K562 (cell line): Measurements from ENCODE around the gene SKAP2. TPM values are rescaled to one million over a fixed set of nuclear protein-coding genes. Genes with fewer than 3 reads are reported as not detected.

Source experiments
- ATAC-seq: fragments of 200-7000 bp; cut with Tn5 transposase; 3 replicates; pipeline ENCODE4 v1.9.1; 2020; ENCODE audit warnings: moderate library complexity
- BruUV-seq: library from RNA; stranded (reverse); fragments of 400-500 nt; replicated peaks from 2 replicates; lab custom pipeline; 2021; lab: Mats Ljungman, UMichigan
- CTCF ChIA-PET: fragments of 300-600 bp; formaldehyde crosslinking; extraction: SDS; loops from one replicate; lab custom pipeline; 2021; ENCODE audit warnings: low intra/inter-chr PET ratio; lab: Yijun Ruan, JAX
- POLR2A ChIA-PET: fragments of 300-600, 350-650 bp; sonication (Branson Sonifier 250); formaldehyde crosslinking; extraction: SDS; loops from one replicate; lab custom pipeline; 2021; ENCODE audit warnings: antibody characterized with exemption, inconsistent platforms; lab: Yijun Ruan, JAX
- DNase-seq, 4 experiments: peaks; one replicate each; pipeline versions ENCODE4 v3.0.0 to v3.0.0-alpha.2; 2011 to 2018; ENCODE audit warnings: low spot score in 3 of 4, mixed read lengths in 3 of 4; ENCODE audit errors: extremely low read depth in 1 of 4
- FAIRE-seq: peaks from 2 replicates; lab custom pipeline; 2011; peaks lifted over from hg19 to GRCh38; lab: Jason Lieb, UNC
- H2AFZ ChIP-seq: 2 replicates; pipeline ENCODE4 v1.6.0; 2011; ENCODE audit warnings: low read depth, low read length, control low read depth, inconsistent platforms
- H3K27ac ChIP-seq: fragments of 200-600 bp; 3 replicates; pipeline ENCODE4 v1.8.0; 2011; ENCODE audit warnings: low read depth, mild to moderate bottlenecking, control low read depth, inconsistent platforms, low read length, moderate library complexity, mixed read lengths; ENCODE audit errors: extremely low read depth
- H3K27me3 ChIP-seq, 2 experiments: fragments of 300-600 bp in 1 of 2; 2 replicates in 1 of 2; 3 replicates in 1 of 2; pipeline versions ENCODE4 v1.6.0 to v1.8.0; 2011; ENCODE audit warnings: inconsistent platforms in 2 of 2, low read length in 2 of 2, mild to moderate bottlenecking in 1 of 2, mixed read lengths in 1 of 2, moderate library complexity in 1 of 2; ENCODE audit not compliant: control insufficient read depth in 2 of 2, insufficient read depth in 2 of 2
- H3K36me3 ChIP-seq: fragments of 300-600 bp; 3 replicates; pipeline ENCODE4 v1.8.0; 2011; ENCODE audit warnings: mild to moderate bottlenecking, low read length, inconsistent platforms; ENCODE audit not compliant: control insufficient read depth, insufficient read depth
- H3K4me1 ChIP-seq, 2 experiments: fragments of 200-600 bp in 1 of 2; replicated peaks in 1 of 2; 2 replicates in 1 of 2; 3 replicates in 1 of 2; pipeline versions ENCODE4 v1.5.1 to v1.8.0; 2011; ENCODE audit warnings: inconsistent platforms in 2 of 2, low read length in 2 of 2, mild to moderate bottlenecking in 1 of 2, mixed read lengths in 1 of 2, moderate library complexity in 1 of 2; ENCODE audit not compliant: control insufficient read depth in 2 of 2, insufficient read depth in 2 of 2
- H3K4me2 ChIP-seq: 2 replicates; pipeline ENCODE4 v1.6.1; 2011; ENCODE audit warnings: low read length, control low read depth, inconsistent platforms, mixed read lengths; ENCODE audit not compliant: insufficient read depth
- H3K4me3 ChIP-seq: fragments of 200-600 bp; sonication (generic), shearing (Covaris generic); 2 replicates; pipeline ENCODE4 v1.5.1; 2016; ENCODE audit warnings: control low read depth, inconsistent platforms
- H3K79me2 ChIP-seq: fragments of 200-600 bp; 3 replicates; pipeline ENCODE4 v1.8.0; 2011; ENCODE audit warnings: low read length, inconsistent platforms; ENCODE audit not compliant: control insufficient read depth, insufficient read depth
- H3K9ac ChIP-seq, 2 experiments: 2 replicates each; pipeline versions ENCODE4 v1.6.0 to v1.6.1; 2011; ENCODE audit warnings: low read depth in 2 of 2, low read length in 2 of 2, control low read depth in 1 of 2, inconsistent platforms in 1 of 2, mild to moderate bottlenecking in 1 of 2, mixed read lengths in 1 of 2; ENCODE audit not compliant: insufficient read depth in 1 of 2
- H3K9me1 ChIP-seq: one replicate; pipeline ENCODE4 v1.6.0; 2011; ENCODE audit warnings: inconsistent platforms, mild to moderate bottlenecking, low read length, moderate library complexity; ENCODE audit not compliant: control insufficient read depth, insufficient read depth
- H3K9me3 ChIP-seq: replicated peaks from 2 replicates; pipeline ENCODE4 v1.5.1; 2011; ENCODE audit warnings: low read depth, low read length, inconsistent platforms; ENCODE audit not compliant: control insufficient read depth, insufficient read depth
- H4K20me1 ChIP-seq: replicated peaks from 2 replicates; pipeline ENCODE4 v1.6.1; 2011; ENCODE audit warnings: low read length, inconsistent platforms, mixed read lengths; ENCODE audit not compliant: control insufficient read depth, insufficient read depth
- ARNT ChIP-seq, 2 experiments: fragments of 450-650 bp; IDR thresholded peaks; 2 replicates each; pipeline ENCODE4 v1.6.1; 2016; ENCODE audit warnings: mild to moderate bottlenecking in 1 of 2
- CBFA2T3 ChIP-seq: fragments of 450-650 bp; IDR thresholded peaks from 2 replicates; pipeline ENCODE4 v1.6.1; 2017
- ELF1 ChIP-seq: fragments of 200-800 bp; sonication (Bioruptor generic); IDR thresholded peaks from 2 replicates; pipeline ENCODE4 v1.6.1; 2016; ENCODE audit warnings: missing genetic modification characterization, missing compliant biosample characterization
- ELF2 ChIP-seq: fragments of 250-450 bp; sonication (Bioruptor Pico); IDR thresholded peaks from 2 replicates; pipeline ENCODE4 v1.5.0; 2021; ENCODE audit warnings: mild to moderate bottlenecking
- RNF2 ChIP-seq: sonication (generic); IDR thresholded peaks from 2 replicates; pipeline ENCODE4 v1.6.1; 2016
- SMAD3 ChIP-seq: fragments of 450-650 bp; formaldehyde crosslinking; conservative IDR thresholded peaks from 2 replicates; pipeline ENCODE4 v1.4.0; 2020; ENCODE audit warnings: mild to moderate bottlenecking
- SOX6 ChIP-seq: fragments of 450-650 bp; IDR thresholded peaks from 2 replicates; pipeline ENCODE4 v1.6.1; 2014; ENCODE audit warnings: mild to moderate bottlenecking
- ZNF316 ChIP-seq: fragments of 450-650 bp; IDR thresholded peaks from 2 replicates; pipeline ENCODE4 v1.6.1; 2016
- ZNF766 ChIP-seq: fragments of 200-800 bp; sonication (Bioruptor generic); conservative IDR thresholded peaks from 2 replicates; pipeline ENCODE4 v1.6.1; 2016; ENCODE audit warnings: missing genetic modification characterization, missing compliant biosample characterization
- in situ Hi-C: fragments of 300-500 bp; cut with MboI; formaldehyde crosslinking; loops from 4 replicates; pipeline ENCODE4 v1.15.0; 2018; ENCODE audit warnings: inconsistent platforms, mixed read lengths
- intact Hi-C: fragments of 100-400 bp; cut with micrococcal nuclease; formaldehyde crosslinking; loops from 2 replicates; pipeline ENCODE4 v1.14.2; 2022
- polyA plus RNA-seq, 8 experiments: library from polyadenylated mRNA; depleted of rRNA in 4 of 8; stranded (reverse) in 5 of 8; unstranded in 3 of 8; fragments of >200 nt; fragmentation: Nextera tagmentation in 2 of 8; fragmentation: Illumina TruSeq in 1 of 8; extraction: Ambion mirVana in 2 of 8; extraction: Trizol in 1 of 8; gene quantifications; 2 replicates each; pipeline versions ENCODE4 v1.2.1 to v1.2.3, GENCODE V29; 2011 to 2014; ENCODE audit warnings: inconsistent platforms in 1 of 8, missing spikeins in 1 of 8
- total RNA-seq, 7 experiments: library from RNA; depleted of rRNA in 6 of 7; stranded (reverse); fragments of >200 nt in 6 of 7; fragmentation: Illumina TruSeq in 2 of 7; extraction: Trizol in 2 of 7; gene quantifications; 2 replicates each; pipeline versions ENCODE4 v1.2.1 to v1.2.3, GENCODE V29; 2011 to 2021; ENCODE audit warnings: low replicate concordance in 1 of 7
- TF ChIP-seq, protein P1 (sequence below): fragments of 450-650 bp; formaldehyde crosslinking; IDR thresholded peaks from 2 replicates; pipeline ENCODE4 v1.4.0; 2020; ENCODE audit warnings: mild to moderate bottlenecking, mixed read lengths
- TF ChIP-seq, protein P2 (sequence below): IDR thresholded peaks from 2 replicates; pipeline ENCODE4 v1.6.1; 2012; ENCODE audit warnings: low read depth, low read length, improper control_type of control experiment, borderline replicate concordance

SKAP2 gene
- total and polyA plus RNA-seq, 9 of the 15 experiments (the other 6 are each of a cell fraction or from before 2014, with no cell fraction given), result 4.2 to 11.7 (median 8.3) TPM

DNA sequence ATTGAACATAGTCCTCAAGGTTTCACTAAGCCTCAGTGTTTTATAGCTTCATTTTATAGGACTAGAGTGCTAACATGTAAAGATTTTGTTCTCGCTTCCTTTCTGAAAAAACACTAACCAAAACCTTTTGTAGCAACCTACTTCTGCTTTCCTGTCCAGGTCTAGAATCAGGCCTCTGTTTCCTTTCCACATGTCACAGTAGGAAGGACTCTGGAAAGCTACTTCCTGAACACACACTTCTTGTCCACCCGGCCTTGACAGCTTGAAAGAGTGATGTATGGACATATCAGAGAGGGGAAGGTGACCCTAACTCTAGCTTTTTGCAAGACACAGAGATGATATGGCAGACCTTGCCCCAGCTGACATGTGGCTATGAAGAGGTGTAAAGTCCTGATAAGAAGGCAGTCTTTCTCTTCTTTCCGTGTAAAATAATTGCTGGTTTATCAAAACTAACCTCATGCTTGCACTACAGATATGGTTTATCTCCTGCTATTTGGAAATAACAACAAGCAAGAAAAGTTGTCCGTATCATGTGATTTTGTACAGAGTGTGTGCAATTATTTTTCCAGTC lies 175.4 kb downstream of the SKAP2 start (continued):
- peak; percentile 94 for TF ChIP-seq CBFA2T3
- TF ChIP-seq SOX6, result peak; percentile 88
- TF ChIP-seq ARNT (IDR thresholded peaks at IDR 0.05), result peak in 1 of 2 experiments; percentile 37; a peak in 1 of 4 replicates
- TF ChIP-seq ELF1, result peak; percentile 57
- peak; percentile 73; the same call in 1 of the 2 replicates for TF ChIP-seq SMAD3
- peak; percentile 20; the same call in 1 of the 2 replicates for TF ChIP-seq ELF2
- 0 out of 2 replicates have a peak, but pooled peaks have one; percentile 12 for TF ChIP-seq ZNF316
- no peak for TF ChIP-seq RNF2

DNA sequence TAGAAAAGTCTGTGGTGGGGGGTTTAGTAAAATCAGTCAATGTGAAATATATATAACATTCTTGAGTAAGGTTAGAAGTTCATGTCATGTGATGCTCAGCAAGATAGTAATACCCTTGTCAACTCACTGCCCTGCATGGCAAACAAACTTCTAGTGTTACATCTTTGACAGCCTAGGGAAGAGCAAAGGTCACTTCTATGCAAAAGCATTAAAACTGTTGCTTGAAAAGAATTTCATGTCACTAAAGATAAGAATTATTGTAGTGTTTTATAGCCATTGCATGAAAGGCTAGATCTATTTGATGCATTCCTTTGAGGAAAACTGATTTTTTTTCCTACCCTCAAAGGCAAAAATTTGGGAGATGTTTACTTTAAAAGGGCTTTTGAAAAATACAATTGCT lies 176.0 kb downstream of the SKAP2 start:
- BruUV-seq, result no TSS peak
- FAIRE-seq (peak; percentile 70), ATAC-seq (no peak), DNase-seq (no peak)
- H3K9me1 ChIP-seq, result no peaks in the 10 kb centered on the region
- ChIA-PET CTCF (no interaction called here), POLR2A (interaction anchor here (1.0 kb wide), 1 partner anchor 13 kb away, joined by 3 read pairs; no protein-coding TSS in a partner anchor)
- no peak overlapping the region for H3K4me3 ChIP-seq
- H3K4me2 ChIP-seq, result no peak overlapping the region
- no peaks in the 10 kb centered on the region for H4K20me1 ChIP-seq
- in situ Hi-C loops (no loop called here), intact Hi-C loops (no loop called here)
- H3K27ac ChIP-seq, result no peak overlapping the region
- no peaks in the 10 kb centered on the region for H3K79me2 ChIP-seq
- no peaks in the 10 kb centered on the region for H3K27me3 ChIP-seq
- no peak overlapping the region for H2AFZ ChIP-seq
- H3K9me3 ChIP-seq, result no peaks in the 10 kb centered on the region
- H3K9ac ChIP-seq, result no peak overlapping the region
- H3K36me3 ChIP-seq, result no peaks in the 10 kb centered on the region
- peaks cover 0 to 12% of the 10 kb centered on the region in 2 experiments; a peak in 3 of 5 replicates for H3K4me1 ChIP-seq
- TF ChIP-seq, protein P1, sequence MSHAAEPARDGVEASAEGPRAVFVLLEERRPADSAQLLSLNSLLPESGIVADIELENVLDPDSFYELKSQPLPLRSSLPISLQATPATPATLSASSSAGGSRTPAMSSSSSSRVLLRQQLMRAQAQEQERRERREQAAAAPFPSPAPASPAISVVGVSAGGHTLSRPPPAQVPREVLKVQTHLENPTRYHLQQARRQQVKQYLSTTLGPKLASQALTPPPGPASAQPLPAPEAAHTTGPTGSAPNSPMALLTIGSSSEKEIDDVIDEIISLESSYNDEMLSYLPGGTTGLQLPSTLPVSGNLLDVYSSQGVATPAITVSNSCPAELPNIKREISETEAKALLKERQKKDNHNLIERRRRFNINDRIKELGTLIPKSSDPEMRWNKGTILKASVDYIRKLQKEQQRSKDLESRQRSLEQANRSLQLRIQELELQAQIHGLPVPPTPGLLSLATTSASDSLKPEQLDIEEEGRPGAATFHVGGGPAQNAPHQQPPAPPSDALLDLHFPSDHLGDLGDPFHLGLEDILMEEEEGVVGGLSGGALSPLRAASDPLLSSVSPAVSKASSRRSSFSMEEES (CRISPR knock-in tag), result peak; percentile 47
- 0 out of 2 replicates have a peak, but pooled peaks have one; percentile 4 for TF ChIP-seq ZNF766
- TF ChIP-seq, protein P2, sequence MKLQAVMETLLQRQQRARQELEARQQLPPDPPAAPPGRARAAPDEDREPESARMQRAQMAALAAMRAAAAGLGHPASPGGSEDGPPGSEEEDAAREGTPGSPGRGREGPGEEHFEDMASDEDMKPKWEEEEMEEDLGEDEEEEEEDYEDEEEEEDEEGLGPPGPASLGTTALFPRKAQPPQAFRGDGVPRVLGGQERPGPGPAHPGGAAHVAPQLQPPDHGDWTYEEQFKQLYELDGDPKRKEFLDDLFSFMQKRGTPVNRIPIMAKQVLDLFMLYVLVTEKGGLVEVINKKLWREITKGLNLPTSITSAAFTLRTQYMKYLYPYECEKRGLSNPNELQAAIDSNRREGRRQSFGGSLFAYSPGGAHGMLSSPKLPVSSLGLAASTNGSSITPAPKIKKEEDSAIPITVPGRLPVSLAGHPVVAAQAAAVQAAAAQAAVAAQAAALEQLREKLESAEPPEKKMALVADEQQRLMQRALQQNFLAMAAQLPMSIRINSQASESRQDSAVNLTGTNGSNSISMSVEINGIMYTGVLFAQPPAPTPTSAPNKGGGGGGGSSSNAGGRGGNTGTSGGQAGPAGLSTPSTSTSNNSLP, result no peak
